Measurements from ENCODE around the gene MRPL36. TPM values are rescaled to one million over a fixed set of nuclear protein-coding genes. Genes with fewer than 3 reads are reported as not detected.
A peak's percentile ranks its signal among the peaks of the same experiment; 100 is the strongest.

Gene MRPL36
- total and polyA plus RNA-seq, 7 experiments from 2014 or later: 14.1 to 77.5 (median 32.4) TPM

GRCh38 chr5:1767524-1768282 lies 31.9 kb downstream of the MRPL36 start:
- ATAC-seq (no peak), DNase-seq (no peak)
- Mint-ChIP-seq H3K4me3 (no peak overlapping the region), H3K4me1 (peaks cover 0 to 4% (median 0%) of the 10 kb centered on the region in 7 donors), H3K27ac (no peak overlapping the region), H3K27me3 (peaks cover 9 to 20% (median 15%) of the 10 kb centered on the region in 5 donors), H3K9me3 (no peaks in the 10 kb centered on the region), H3K36me3 (no peaks in the 10 kb centered on the region)
- Histone ChIP-seq H3K4me3 (ENCODE audit: low read length) (no peak overlapping the region), H3K27me3 (ENCODE audit: control insufficient read depth in 2 of 2, insufficient read depth in 2 of 2, low read length in 2 of 2) (no peaks in the 10 kb centered on the region), H3K27ac (ENCODE audit: low read depth, low read length) (no peak overlapping the region), H3K36me3 (ENCODE audit: control insufficient read depth in 2 of 3, insufficient read depth in 3 of 3, low read length in 3 of 3) (no peaks in the 10 kb centered on the region), H3K4me1 (ENCODE audit: control insufficient read depth in 2 of 2, insufficient read depth in 2 of 2, low read length in 2 of 2) (no peaks in the 10 kb centered on the region), H3K9me3 (ENCODE audit: control insufficient read depth in 2 of 3, low read length in 3 of 3) (no peaks in the 10 kb centered on the region)
- ChIA-PET POLR2A (no interaction called here), CTCF (no interaction called here)
- intact Hi-C loops (cut with micrococcal nuclease): no loop called here

- Histone ChIP-seq H3K9me3 (ENCODE audit: control insufficient read depth in 2 of 3, low read length in 3 of 3) (no peaks in the 10 kb centered on the region), H3K27ac (ENCODE audit: low read depth, low read length) (no peak overlapping the region), H3K36me3 (ENCODE audit: control insufficient read depth in 2 of 3, insufficient read depth in 3 of 3, low read length in 3 of 3) (no peaks in the 10 kb centered on the region), H3K4me3 (ENCODE audit: low read length) (no peak overlapping the region), H3K27me3 (ENCODE audit: control insufficient read depth in 2 of 2, insufficient read depth in 2 of 2, low read length in 2 of 2) (no peaks in the 10 kb centered on the region), H3K4me1 (ENCODE audit: control insufficient read depth in 2 of 2, insufficient read depth in 2 of 2, low read length in 2 of 2) (no peaks in the 10 kb centered on the region)
- Mint-ChIP-seq H3K36me3 (no peaks in the 10 kb centered on the region), H3K27me3 (peaks cover 8 to 25% (median 10%) of the 10 kb centered on the region in 5 donors), H3K9me3 (no peaks in the 10 kb centered on the region), H3K4me3 (no peak overlapping the region), H3K4me1 (peaks cover 0 to 4% (median 0%) of the 10 kb centered on the region in 7 donors), H3K27ac (no peak overlapping the region)
- POLR2A ChIA-PET: no interaction called here
- DNase-seq (no peak), ATAC-seq (no peak)
- CTCF ChIA-PET: no interaction called here
- intact Hi-C loops (cut with micrococcal nuclease): no loop called here
These were observed 33.8 kb downstream of the MRPL36 start for GRCh38 chr5:1765880-1766235.

- CTCF ChIA-PET: no interaction called here
- no peaks in the 10 kb centered on the region for H3K4me1 ChIP-seq (ENCODE audit: control insufficient read depth in 2 of 2, insufficient read depth in 2 of 2, low read length in 2 of 2)
- H3K4me3 ChIP-seq (ENCODE audit: low read length): no peak overlapping the region
- H3K36me3 ChIP-seq (ENCODE audit: control insufficient read depth in 2 of 3, insufficient read depth in 3 of 3, low read length in 3 of 3): no peaks in the 10 kb centered on the region
- Mint-ChIP-seq H3K9me3 (no peaks in the 10 kb centered on the region), H3K27me3 (peaks cover 6 to 25% (median 10%) of the 10 kb centered on the region in 5 donors), H3K36me3 (no peaks in the 10 kb centered on the region), H3K27ac (no peak overlapping the region), H3K4me1 (peaks cover 0 to 4% (median 0%) of the 10 kb centered on the region in 7 donors), H3K4me3 (no peak overlapping the region)
- POLR2A ChIA-PET: interaction anchor here (1.5 kb wide), 1 partner anchor 35 kb away, joined by 4 read pairs; the partner anchor contains the start of gene NDUFS6
- ATAC-seq (no peak), DNase-seq (no peak)
- no peaks in the 10 kb centered on the region for H3K27me3 ChIP-seq (ENCODE audit: control insufficient read depth in 2 of 2, insufficient read depth in 2 of 2, low read length in 2 of 2)
- intact Hi-C loops (cut with micrococcal nuclease): no loop called here
- H3K9me3 ChIP-seq (ENCODE audit: control insufficient read depth in 2 of 3, low read length in 3 of 3): no peaks in the 10 kb centered on the region
- no peak overlapping the region for H3K27ac ChIP-seq (ENCODE audit: low read depth, low read length)
These were observed 34.3 kb downstream of the MRPL36 start for GRCh38 chr5:1765141-1765879.

- H3K4me1 Mint-ChIP-seq: peaks cover 0 to 4% (median 0%) of the 10 kb centered on the region in 7 donors
- DNase-seq (no peak), ATAC-seq (no peak)
- no peaks in the 10 kb centered on the region for H3K36me3 Mint-ChIP-seq
- H3K9me3 Mint-ChIP-seq: no peaks in the 10 kb centered on the region
- peak overlapping the region in 1 of 9 donors; percentile 18 for H3K27ac Mint-ChIP-seq
- CTCF ChIA-PET: interaction anchor here (0.6 to 0.8 kb wide), 2 partner anchors 58 to 889 kb away, joined by 4 read pairs; no protein-coding TSS in a partner anchor
- Histone ChIP-seq H3K27me3 (ENCODE audit: control insufficient read depth in 2 of 2, insufficient read depth in 2 of 2, low read length in 2 of 2) (no peaks in the 10 kb centered on the region), H3K36me3 (ENCODE audit: control insufficient read depth in 2 of 3, insufficient read depth in 3 of 3, low read length in 3 of 3) (no peaks in the 10 kb centered on the region), H3K4me1 (ENCODE audit: control insufficient read depth in 2 of 2, insufficient read depth in 2 of 2, low read length in 2 of 2) (no peaks in the 10 kb centered on the region), H3K27ac (ENCODE audit: low read depth, low read length) (no peak overlapping the region), H3K9me3 (ENCODE audit: control insufficient read depth in 2 of 3, low read length in 3 of 3) (no peaks in the 10 kb centered on the region), H3K4me3 (ENCODE audit: low read length) (no peak overlapping the region)
- no peak overlapping the region for H3K4me3 Mint-ChIP-seq
- intact Hi-C loops (cut with micrococcal nuclease): no loop called here
- POLR2A ChIA-PET: interaction anchor here (1.5 kb wide), 1 partner anchor 36 kb away, joined by 4 read pairs; the partner anchor contains the start of gene NDUFS6
- H3K27me3 Mint-ChIP-seq: peaks cover 6 to 25% (median 10%) of the 10 kb centered on the region in 5 donors
These were observed 35.1 kb downstream of the MRPL36 start for GRCh38 chr5:1764606-1764960.

- Histone ChIP-seq H3K27ac (ENCODE audit: low read depth, low read length) (no peak overlapping the region), H3K4me1 (ENCODE audit: control insufficient read depth in 2 of 2, insufficient read depth in 2 of 2, low read length in 2 of 2) (no peaks in the 10 kb centered on the region), H3K27me3 (ENCODE audit: control insufficient read depth in 2 of 2, insufficient read depth in 2 of 2, low read length in 2 of 2) (no peaks in the 10 kb centered on the region), H3K4me3 (ENCODE audit: low read length) (no peak overlapping the region), H3K36me3 (ENCODE audit: control insufficient read depth in 2 of 3, insufficient read depth in 3 of 3, low read length in 3 of 3) (no peaks in the 10 kb centered on the region), H3K9me3 (ENCODE audit: control insufficient read depth in 2 of 3, low read length in 3 of 3) (no peaks in the 10 kb centered on the region)
- H3K36me3 Mint-ChIP-seq: no peaks in the 10 kb centered on the region
- intact Hi-C loops (cut with micrococcal nuclease): loop anchor here (1.0 kb wide), 3 partner anchors 35 to 253 kb away; partner anchors contain the start of genes MRPL36 (in 1 of the 2) and NDUFS6 (in 1 of the 2)
- peaks cover 6 to 25% (median 10%) of the 10 kb centered on the region in 5 donors for H3K27me3 Mint-ChIP-seq
- no peak for ATAC-seq
- peak in 1 of 9 donors; percentile 9 for DNase-seq
- no peak overlapping the region for H3K27ac Mint-ChIP-seq
- CTCF ChIA-PET: interaction anchor here (0.6 to 0.8 kb wide), 2 partner anchors 59 to 889 kb away, joined by 4 read pairs; no protein-coding TSS in a partner anchor
- H3K4me1 Mint-ChIP-seq: peaks cover 0 to 4% (median 0%) of the 10 kb centered on the region in 7 donors
- no peak overlapping the region for H3K4me3 Mint-ChIP-seq
- POLR2A ChIA-PET: interaction anchor here (1.5 kb wide), 1 partner anchor 37 kb away, joined by 4 read pairs; the partner anchor contains the start of gene NDUFS6
- no peaks in the 10 kb centered on the region for H3K9me3 Mint-ChIP-seq
These were observed 35.6 kb downstream of the MRPL36 start for GRCh38 chr5:1763960-1764605.

GRCh38 chr5:1763548-1763911 lies 36.1 kb downstream of the MRPL36 start:
- POLR2A ChIA-PET: interaction anchor here (1.5 kb wide), 1 partner anchor 37 kb away, joined by 4 read pairs; the partner anchor contains the start of gene NDUFS6
- no peaks in the 10 kb centered on the region for H3K27me3 ChIP-seq (ENCODE audit: control insufficient read depth in 2 of 2, insufficient read depth in 2 of 2, low read length in 2 of 2)
- no peak overlapping the region for H3K27ac ChIP-seq (ENCODE audit: low read depth, low read length)
- no peak for ATAC-seq
- no peaks in the 10 kb centered on the region for H3K36me3 ChIP-seq (ENCODE audit: control insufficient read depth in 2 of 3, insufficient read depth in 3 of 3, low read length in 3 of 3)
- H3K4me1 ChIP-seq (ENCODE audit: control insufficient read depth in 2 of 2, insufficient read depth in 2 of 2, low read length in 2 of 2): no peaks in the 10 kb centered on the region
- H3K27me3 Mint-ChIP-seq: peaks cover 6 to 25% (median 12%) of the 10 kb centered on the region in 5 donors
- H3K4me3 ChIP-seq (ENCODE audit: low read length): no peak overlapping the region
- peaks cover 0 to 5% (median 2%) of the 10 kb centered on the region in 11 donors for H3K9me3 Mint-ChIP-seq
- no peak overlapping the region for H3K27ac Mint-ChIP-seq
- no peak overlapping the region for H3K4me3 Mint-ChIP-seq
- peaks cover 0 to 3% (median 0%) of the 10 kb centered on the region in 3 experiments for H3K9me3 ChIP-seq (ENCODE audit: control insufficient read depth in 2 of 3, low read length in 3 of 3)
- CTCF ChIA-PET: interaction anchor here (0.8 kb wide), 1 partner anchor 59 kb away, joined by 4 read pairs; no protein-coding TSS in a partner anchor
- peaks cover 0 to 3% (median 0%) of the 10 kb centered on the region in 5 donors for H3K36me3 Mint-ChIP-seq
- intact Hi-C loops (cut with micrococcal nuclease): loop anchor here (1.0 kb wide), 3 partner anchors 36 to 254 kb away; partner anchors contain the start of genes MRPL36 (in 1 of the 2) and NDUFS6 (in 1 of the 2)
- peaks cover 0 to 4% (median 0%) of the 10 kb centered on the region in 7 donors for H3K4me1 Mint-ChIP-seq
- DNase-seq: peak in 6 of 9 donors; percentile 4 to 39 (median 22)
